HG02973 (cell line): Measurements from ENCODE around the gene HOXA6.

Experiments
- ATAC-seq: cut with Tn5 transposase; IDR thresholded peaks from one replicate; pipeline ENCODE4 v1.9.1; 2021; ENCODE audit warnings: moderate library complexity; ENCODE audit not compliant: unreplicated experiment

Gene HOXA6

GRCh38 chr7:27112361-27112760 is 35.2 kb downstream of the HOXA6 start:
- ATAC-seq, result no peak

GRCh38 chr7:27111751-27112277 is 35.8 kb downstream of the HOXA6 start:
- no peak for ATAC-seq

- no peak for ATAC-seq
Observed at GRCh38 chr7:27111042-27111750, 36.4 kb downstream of the HOXA6 start.

- no peak for ATAC-seq
Observed at GRCh38 chr7:27110186-27111031, 37.2 kb downstream of the HOXA6 start.

GRCh38 chr7:27109466-27110185 is 37.9 kb downstream of the HOXA6 start:
- ATAC-seq, result no peak

- ATAC-seq, result no peak
Observed at GRCh38 chr7:27108390-27109127, 39.0 kb downstream of the HOXA6 start.

- no peak for ATAC-seq
Observed at GRCh38 chr7:27107391-27108381, 39.9 kb downstream of the HOXA6 start.

- no peak for ATAC-seq
Observed at GRCh38 chr7:27106901-27107240, 40.7 kb downstream of the HOXA6 start.

- no peak for ATAC-seq
Observed at GRCh38 chr7:27106181-27106900, 41.2 kb downstream of the HOXA6 start.

- no peak for ATAC-seq
Observed at GRCh38 chr7:27105301-27106031, 42.1 kb downstream of the HOXA6 start.

- no peak for ATAC-seq
Observed at GRCh38 chr7:27104341-27105058, 43.1 kb downstream of the HOXA6 start.

- ATAC-seq, result no peak
Observed at GRCh38 chr7:27103489-27104226, 43.9 kb downstream of the HOXA6 start.

GRCh38 chr7:27102581-27103442 is 44.8 kb downstream of the HOXA6 start, which contains the start of gene HOXA2:
Gene HOXA2 (minus strand): TSS chr7:27102683. CDS start chr7:27102500, 183 bp downstream.
- ATAC-seq, result no peak

- ATAC-seq, result no peak
Observed at GRCh38 chr7:27101957-27102580, 45.5 kb downstream of the HOXA6 start.

GRCh38 chr7:27101171-27101956 is 46.2 kb downstream of the HOXA6 start:
- ATAC-seq, result no peak
